Uterus (tissue), 4 donors: ENCODE measurements around the gene PIK3R3. TPM values are rescaled to one million over a fixed set of nuclear protein-coding genes. Genes with fewer than 3 reads are reported as not detected.

Source experiments
- DNase-seq, 2 donors: peaks; one replicate each; pipeline ENCODE4 v3.0.0-alpha.2; 2019 to 2020
- H3K27ac ChIP-seq, 2 donors: fragments of 200-600 bp; sonication (generic); 1 replicate in 1 of 2; 2 replicates in 1 of 2; pipeline ENCODE4 v1.5.1; 2016 to 2018
- H3K27me3 ChIP-seq, 2 donors: fragments of 200-600 bp; sonication (generic); one replicate each; pipeline ENCODE4 v1.5.1; 2018 to 2019; ENCODE audit warnings: control low read depth in 1 of 2
- H3K36me3 ChIP-seq, 2 donors: fragments of 200-600 bp; sonication (generic); one replicate each; pipeline ENCODE4 v1.5.1; 2019; ENCODE audit warnings: control low read depth in 1 of 2
- H3K4me1 ChIP-seq, 2 donors: fragments of 200-600 bp; sonication (generic); one replicate each; pipeline ENCODE4 v1.5.1; 2018 to 2019; ENCODE audit warnings: control low read depth in 1 of 2
- H3K4me3 ChIP-seq, 2 donors: fragments of 200-600 bp; sonication (generic); 1 replicate in 1 of 2; 2 replicates in 1 of 2; pipeline ENCODE4 v1.5.1; 2018 to 2019; ENCODE audit warnings: mild to moderate bottlenecking in 1 of 2
- H3K9me3 ChIP-seq, 2 donors: fragments of 200-600 bp; sonication (generic); one replicate each; pipeline ENCODE4 v1.5.1; 2019; ENCODE audit warnings: control low read depth in 1 of 2
- CTCF ChIP-seq, 4 experiments: fragments of 200-600 bp in 2 of 4; fragments of 450-650 bp in 2 of 4; sonication (generic) in 2 of 4; IDR thresholded peaks; one replicate each; pipeline ENCODE4 v1.5.1; 2016 to 2019; ENCODE audit warnings: antibody characterized with exemption in 4 of 4, mild to moderate bottlenecking in 2 of 4, moderate library complexity in 1 of 4
- POLR2A ChIP-seq, 2 donors: fragments of 450-650 bp; IDR thresholded peaks; one replicate each; pipeline ENCODE4 v1.6.1; 2016; ENCODE audit warnings: antibody characterized with exemption in 2 of 2, mild to moderate bottlenecking in 1 of 2, moderate library complexity in 1 of 2
- intact Hi-C: fragments of 100-400 bp; cut with DNase I; formaldehyde crosslinking; loops from one replicate; pipeline ENCODE4 v1.15.1; 2023; ENCODE audit warnings: low total_unique reads
- total RNA-seq, 4 donors: library from RNA; depleted of rRNA in 3 of 4; stranded (reverse); fragments of >200 nt in 3 of 4; gene quantifications; one replicate each; pipeline versions ENCODE4 v1.1.0 to v1.2.4, GENCODE V29; 2014 to 2023
- donor health status: DM: yes; HTN: yes; CAD: no.

The PIK3R3 gene
- total RNA-seq, 4 donors from 2014 or later, result 23.5 to 83.7 (median 38.3) TPM

- H3K27me3 ChIP-seq, result no peaks in the 10 kb centered on the region
- DNase-seq, result no peak
- no peaks in the 10 kb centered on the region for H3K9me3 ChIP-seq
- H3K4me3 ChIP-seq, result no peak overlapping the region
- H3K27ac ChIP-seq, result no peak overlapping the region
- no peaks in the 10 kb centered on the region for H3K36me3 ChIP-seq
- TF ChIP-seq CTCF (IDR thresholded peaks at IDR 0.05) (no peak), POLR2A (IDR thresholded peaks at IDR 0.05) (no peak)
- no peaks in the 10 kb centered on the region for H3K4me1 ChIP-seq
- intact Hi-C loops, result no loop called here
These were observed 45.9 kb downstream of the PIK3R3 start for GRCh38 chr1:46086576-46086975.

- no peak overlapping the region for H3K27ac ChIP-seq
- DNase-seq, result no peak
- TF ChIP-seq POLR2A (IDR thresholded peaks at IDR 0.05) (no peak), CTCF (IDR thresholded peaks at IDR 0.05) (no peak)
- intact Hi-C loops, result no loop called here
- no peaks in the 10 kb centered on the region for H3K36me3 ChIP-seq
- no peaks in the 10 kb centered on the region for H3K4me1 ChIP-seq
- no peaks in the 10 kb centered on the region for H3K9me3 ChIP-seq
- H3K27me3 ChIP-seq, result no peaks in the 10 kb centered on the region
- H3K4me3 ChIP-seq, result no peak overlapping the region
These were observed 47.6 kb downstream of the PIK3R3 start for GRCh38 chr1:46084553-46085451.

- no peaks in the 10 kb centered on the region for H3K36me3 ChIP-seq
- H3K27ac ChIP-seq, result no peak overlapping the region
- intact Hi-C loops, result no loop called here
- H3K4me3 ChIP-seq, result no peak overlapping the region
- no peaks in the 10 kb centered on the region for H3K27me3 ChIP-seq
- no peaks in the 10 kb centered on the region for H3K4me1 ChIP-seq
- TF ChIP-seq POLR2A (IDR thresholded peaks at IDR 0.05) (no peak), CTCF (IDR thresholded peaks at IDR 0.05) (no peak)
- H3K9me3 ChIP-seq, result no peaks in the 10 kb centered on the region
- DNase-seq, result no peak
These were observed 48.9 kb downstream of the PIK3R3 start for GRCh38 chr1:46083579-46083978.

- Histone ChIP-seq H3K4me1 (no peaks in the 10 kb centered on the region), H3K36me3 (no peaks in the 10 kb centered on the region), H3K9me3 (no peaks in the 10 kb centered on the region), H3K27me3 (no peaks in the 10 kb centered on the region), H3K4me3 (no peak overlapping the region), H3K27ac (peak overlapping the region in 1 of 2 donors; percentile 43)
- TF ChIP-seq POLR2A (IDR thresholded peaks at IDR 0.05) (no peak), CTCF (IDR thresholded peaks at IDR 0.05) (no peak)
- intact Hi-C loops, result no loop called here
- no peak for DNase-seq
These were observed 50.8 kb downstream of the PIK3R3 start for GRCh38 chr1:46081619-46082018.

- no peaks in the 10 kb centered on the region for H3K27me3 ChIP-seq
- peak overlapping the region in 1 of 2 donors; percentile 43 for H3K27ac ChIP-seq
- H3K36me3 ChIP-seq, result no peaks in the 10 kb centered on the region
- H3K4me1 ChIP-seq, result no peaks in the 10 kb centered on the region
- no peak overlapping the region for H3K4me3 ChIP-seq
- no peaks in the 10 kb centered on the region for H3K9me3 ChIP-seq
- TF ChIP-seq CTCF (IDR thresholded peaks at IDR 0.05) (no peak), POLR2A (IDR thresholded peaks at IDR 0.05) (no peak)
- intact Hi-C loops, result no loop called here
- no peak for DNase-seq
These were observed 51.2 kb downstream of the PIK3R3 start for GRCh38 chr1:46081206-46081605.
